Sigmoid colon (tissue), 4 donors: ENCODE data around the gene PAX5.

ENCODE experiments used
- POLR2AphosphoS5 ChIP-seq, 4 donors: sonication (generic); formaldehyde crosslinking; IDR thresholded peaks; one replicate each; pipeline ENCODE4 v1.6.1; 2017; ENCODE audit warnings: antibody characterized with exemption in 4 of 4
- TF ChIP-seq, protein P1 (sequence below), 4 experiments: fragments of 450-650 bp in 3 of 4; fragments of 200-600 bp in 1 of 4; IDR thresholded peaks; one replicate each; pipeline ENCODE4 v1.5.1; 2016 to 2019; ENCODE audit warnings: antibody characterized with exemption in 4 of 4, mild to moderate bottlenecking in 3 of 4, moderate library complexity in 2 of 4

DNA sequence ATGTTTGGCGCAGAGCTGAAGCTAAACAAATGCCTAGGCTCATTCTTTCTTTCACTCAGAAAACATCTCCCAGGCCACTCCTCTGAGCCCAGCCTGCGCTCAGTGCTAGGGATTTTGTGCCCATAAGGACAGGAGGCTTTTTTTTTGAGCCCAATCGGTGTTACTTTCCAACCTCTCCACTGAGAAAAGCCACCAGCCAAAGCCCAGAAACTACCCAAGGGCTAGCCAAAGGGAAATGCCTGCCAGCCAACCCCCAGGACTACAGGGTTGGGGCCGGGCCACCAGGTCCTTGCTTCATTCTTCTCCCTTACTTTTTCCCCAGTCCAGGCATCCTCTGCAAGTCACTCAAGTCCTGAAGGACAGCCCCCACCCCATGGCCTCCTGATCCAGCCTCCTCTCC, 134.7 kb downstream of the PAX5 start:
- TF ChIP-seq, protein P1, sequence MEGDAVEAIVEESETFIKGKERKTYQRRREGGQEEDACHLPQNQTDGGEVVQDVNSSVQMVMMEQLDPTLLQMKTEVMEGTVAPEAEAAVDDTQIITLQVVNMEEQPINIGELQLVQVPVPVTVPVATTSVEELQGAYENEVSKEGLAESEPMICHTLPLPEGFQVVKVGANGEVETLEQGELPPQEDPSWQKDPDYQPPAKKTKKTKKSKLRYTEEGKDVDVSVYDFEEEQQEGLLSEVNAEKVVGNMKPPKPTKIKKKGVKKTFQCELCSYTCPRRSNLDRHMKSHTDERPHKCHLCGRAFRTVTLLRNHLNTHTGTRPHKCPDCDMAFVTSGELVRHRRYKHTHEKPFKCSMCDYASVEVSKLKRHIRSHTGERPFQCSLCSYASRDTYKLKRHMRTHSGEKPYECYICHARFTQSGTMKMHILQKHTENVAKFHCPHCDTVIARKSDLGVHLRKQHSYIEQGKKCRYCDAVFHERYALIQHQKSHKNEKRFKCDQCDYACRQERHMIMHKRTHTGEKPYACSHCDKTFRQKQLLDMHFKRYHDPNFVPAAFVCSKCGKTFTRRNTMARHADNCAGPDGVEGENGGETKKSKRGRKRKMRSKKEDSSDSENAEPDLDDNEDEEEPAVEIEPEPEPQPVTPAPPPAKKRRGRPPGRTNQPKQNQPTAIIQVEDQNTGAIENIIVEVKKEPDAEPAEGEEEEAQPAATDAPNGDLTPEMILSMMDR (IDR thresholded peaks at IDR 0.05): no peak
- no peak for TF ChIP-seq POLR2AphosphoS5 (IDR thresholded peaks at IDR 0.05)
